ENCODE data around the gene SHE. TPM values are rescaled to one million over a fixed set of nuclear protein-coding genes. Genes with fewer than 3 reads are reported as not detected.

The SHE gene
- polyA plus RNA-seq, 1 donor from 2014 or later: 0.04 TPM

DNA sequence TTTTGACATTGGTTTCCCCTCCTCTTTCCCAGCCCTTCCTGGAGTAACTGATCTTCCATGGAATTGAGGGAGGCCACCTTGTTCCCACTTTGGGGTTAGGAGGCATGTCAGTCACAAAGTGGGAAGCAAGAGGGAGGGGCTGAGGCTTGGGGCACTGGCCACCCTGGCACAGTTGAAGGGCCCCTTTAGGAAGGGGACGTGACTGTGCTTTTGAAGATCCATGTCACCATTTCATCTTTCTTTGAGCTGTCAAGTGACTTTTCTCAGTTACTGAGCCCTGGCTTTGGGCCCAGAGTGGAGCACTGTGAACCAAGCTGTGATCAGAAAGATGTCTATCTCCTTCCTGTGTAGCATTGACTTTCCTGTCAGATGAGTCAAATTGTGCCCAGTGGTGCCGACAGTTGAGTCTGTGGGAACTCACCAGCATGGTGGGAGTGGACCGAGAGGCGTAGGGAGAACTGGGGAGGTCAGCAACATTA lies 38.7 kb downstream of the SHE start:
- Histone ChIP-seq H3F3A (ENCODE audit: insufficient read depth, low read length, poor library complexity, severe bottlenecking) (no peaks in the 10 kb centered on the region), H3K9me2 (ENCODE audit: insufficient read depth, low read length) (no peaks in the 10 kb centered on the region), H4K20me1 (ENCODE audit: insufficient read depth) (no peaks in the 10 kb centered on the region), H2AFZ (ENCODE audit: low read depth, low read length) (no peak overlapping the region), H3K79me2 (replicated peaks; ENCODE audit: insufficient read depth, low read length) (no peaks in the 10 kb centered on the region), H3K9me3 (ENCODE audit: low read length) (no peaks in the 10 kb centered on the region), H3K27me3 (ENCODE audit: insufficient read depth, low read depth, low read length) (no peaks in the 10 kb centered on the region), H3K4me3 (ENCODE audit: low read length) (no peak overlapping the region), H3K36me3 (ENCODE audit: insufficient read depth, low read length) (no peaks in the 10 kb centered on the region), H3K4me2 (ENCODE audit: low read length) (no peak overlapping the region), H3K9ac (ENCODE audit: low read length) (no peak overlapping the region), H3K27ac (ENCODE audit: low read length) (no peak overlapping the region)
- TF ChIP-seq SMC3 (conservative IDR thresholded peaks at IDR 0.05; ENCODE audit: poor library complexity) (no peak), EZH2 (IDR thresholded peaks at IDR 0.05; ENCODE audit: borderline replicate concordance, insufficient read depth, low read length, poor library complexity, severe bottlenecking) (no peak), POLR2AphosphoS5 (IDR thresholded peaks at IDR 0.05) (no peak)
- TF ChIP-seq, protein P1, sequence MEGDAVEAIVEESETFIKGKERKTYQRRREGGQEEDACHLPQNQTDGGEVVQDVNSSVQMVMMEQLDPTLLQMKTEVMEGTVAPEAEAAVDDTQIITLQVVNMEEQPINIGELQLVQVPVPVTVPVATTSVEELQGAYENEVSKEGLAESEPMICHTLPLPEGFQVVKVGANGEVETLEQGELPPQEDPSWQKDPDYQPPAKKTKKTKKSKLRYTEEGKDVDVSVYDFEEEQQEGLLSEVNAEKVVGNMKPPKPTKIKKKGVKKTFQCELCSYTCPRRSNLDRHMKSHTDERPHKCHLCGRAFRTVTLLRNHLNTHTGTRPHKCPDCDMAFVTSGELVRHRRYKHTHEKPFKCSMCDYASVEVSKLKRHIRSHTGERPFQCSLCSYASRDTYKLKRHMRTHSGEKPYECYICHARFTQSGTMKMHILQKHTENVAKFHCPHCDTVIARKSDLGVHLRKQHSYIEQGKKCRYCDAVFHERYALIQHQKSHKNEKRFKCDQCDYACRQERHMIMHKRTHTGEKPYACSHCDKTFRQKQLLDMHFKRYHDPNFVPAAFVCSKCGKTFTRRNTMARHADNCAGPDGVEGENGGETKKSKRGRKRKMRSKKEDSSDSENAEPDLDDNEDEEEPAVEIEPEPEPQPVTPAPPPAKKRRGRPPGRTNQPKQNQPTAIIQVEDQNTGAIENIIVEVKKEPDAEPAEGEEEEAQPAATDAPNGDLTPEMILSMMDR (IDR thresholded peaks at IDR 0.05; ENCODE audit: poor library complexity, severe bottlenecking): no peak

DNA sequence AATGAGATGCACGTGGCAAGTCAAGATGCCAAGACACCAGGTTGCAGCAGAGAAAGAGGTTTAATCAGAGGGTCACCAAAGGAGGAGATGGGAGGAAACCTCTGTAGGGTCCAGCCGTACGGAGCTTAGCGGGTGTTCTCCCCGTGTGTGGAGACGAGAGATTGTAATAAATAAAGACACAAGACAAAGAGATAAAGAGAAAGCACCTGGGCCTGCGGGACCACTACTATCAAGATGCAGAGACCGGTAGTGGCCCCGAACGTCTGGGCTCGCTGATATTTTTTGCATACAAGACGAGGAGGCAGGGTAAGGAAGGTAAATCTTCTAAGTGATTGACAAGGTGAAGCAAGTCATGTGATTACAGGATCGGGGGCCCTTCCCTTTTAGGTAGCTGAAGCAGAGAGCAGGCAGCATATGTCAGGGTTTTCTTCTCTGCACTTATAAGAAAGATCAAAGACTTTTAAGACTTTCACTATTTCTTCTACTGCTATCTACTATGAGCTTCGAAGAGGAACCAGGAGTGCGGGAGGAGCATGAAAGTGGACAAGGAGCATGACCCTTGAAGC lies 41.4 kb downstream of the SHE start:
- no peak overlapping the region for H3K4me2 ChIP-seq (ENCODE audit: low read length)
- no peak overlapping the region for H3K27ac ChIP-seq (ENCODE audit: low read length)
- no peaks in the 10 kb centered on the region for H4K20me1 ChIP-seq (ENCODE audit: insufficient read depth)
- no peaks in the 10 kb centered on the region for H3K9me3 ChIP-seq (ENCODE audit: low read length)
- H3K9ac ChIP-seq (ENCODE audit: low read length): no peak overlapping the region
- no peak overlapping the region for H3K4me3 ChIP-seq (ENCODE audit: low read length)
- no peaks in the 10 kb centered on the region for H3K36me3 ChIP-seq (ENCODE audit: insufficient read depth, low read length)
- H3K79me2 ChIP-seq (replicated peaks; ENCODE audit: insufficient read depth, low read length): no peaks in the 10 kb centered on the region
- TF ChIP-seq SMC3 (conservative IDR thresholded peaks at IDR 0.05; ENCODE audit: poor library complexity) (no peak), TAF1 (IDR thresholded peaks at IDR 0.05; ENCODE audit: low read depth) (no peak), POLR2AphosphoS5 (IDR thresholded peaks at IDR 0.05) (no peak), MXI1 (conservative IDR thresholded peaks at IDR 0.05; ENCODE audit: poor library complexity, severe bottlenecking) (no peak), EP300 (conservative IDR thresholded peaks at IDR 0.05; ENCODE audit: poor library complexity, severe bottlenecking) (no peak), EZH2 (IDR thresholded peaks at IDR 0.05; ENCODE audit: borderline replicate concordance, insufficient read depth, low read length, poor library complexity, severe bottlenecking) (no peak), RAD21 (conservative IDR thresholded peaks at IDR 0.05) (no peak)
- TF ChIP-seq, protein P2, sequence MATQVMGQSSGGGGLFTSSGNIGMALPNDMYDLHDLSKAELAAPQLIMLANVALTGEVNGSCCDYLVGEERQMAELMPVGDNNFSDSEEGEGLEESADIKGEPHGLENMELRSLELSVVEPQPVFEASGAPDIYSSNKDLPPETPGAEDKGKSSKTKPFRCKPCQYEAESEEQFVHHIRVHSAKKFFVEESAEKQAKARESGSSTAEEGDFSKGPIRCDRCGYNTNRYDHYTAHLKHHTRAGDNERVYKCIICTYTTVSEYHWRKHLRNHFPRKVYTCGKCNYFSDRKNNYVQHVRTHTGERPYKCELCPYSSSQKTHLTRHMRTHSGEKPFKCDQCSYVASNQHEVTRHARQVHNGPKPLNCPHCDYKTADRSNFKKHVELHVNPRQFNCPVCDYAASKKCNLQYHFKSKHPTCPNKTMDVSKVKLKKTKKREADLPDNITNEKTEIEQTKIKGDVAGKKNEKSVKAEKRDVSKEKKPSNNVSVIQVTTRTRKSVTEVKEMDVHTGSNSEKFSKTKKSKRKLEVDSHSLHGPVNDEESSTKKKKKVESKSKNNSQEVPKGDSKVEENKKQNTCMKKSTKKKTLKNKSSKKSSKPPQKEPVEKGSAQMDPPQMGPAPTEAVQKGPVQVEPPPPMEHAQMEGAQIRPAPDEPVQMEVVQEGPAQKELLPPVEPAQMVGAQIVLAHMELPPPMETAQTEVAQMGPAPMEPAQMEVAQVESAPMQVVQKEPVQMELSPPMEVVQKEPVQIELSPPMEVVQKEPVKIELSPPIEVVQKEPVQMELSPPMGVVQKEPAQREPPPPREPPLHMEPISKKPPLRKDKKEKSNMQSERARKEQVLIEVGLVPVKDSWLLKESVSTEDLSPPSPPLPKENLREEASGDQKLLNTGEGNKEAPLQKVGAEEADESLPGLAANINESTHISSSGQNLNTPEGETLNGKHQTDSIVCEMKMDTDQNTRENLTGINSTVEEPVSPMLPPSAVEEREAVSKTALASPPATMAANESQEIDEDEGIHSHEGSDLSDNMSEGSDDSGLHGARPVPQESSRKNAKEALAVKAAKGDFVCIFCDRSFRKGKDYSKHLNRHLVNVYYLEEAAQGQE (IDR thresholded peaks at IDR 0.05; ENCODE audit: borderline replicate concordance): no peak
- TF ChIP-seq, protein P1 (IDR thresholded peaks at IDR 0.05; ENCODE audit: poor library complexity, severe bottlenecking): no peak
- H3K9me2 ChIP-seq (ENCODE audit: insufficient read depth, low read length): no peaks in the 10 kb centered on the region
- H2AFZ ChIP-seq (ENCODE audit: low read depth, low read length): no peak overlapping the region
- H3F3A ChIP-seq (ENCODE audit: insufficient read depth, low read length, poor library complexity, severe bottlenecking): no peaks in the 10 kb centered on the region
- no peaks in the 10 kb centered on the region for H3K27me3 ChIP-seq (ENCODE audit: insufficient read depth, low read depth, low read length)
